ENCODE data around the gene HAPSTR1.

DNA sequence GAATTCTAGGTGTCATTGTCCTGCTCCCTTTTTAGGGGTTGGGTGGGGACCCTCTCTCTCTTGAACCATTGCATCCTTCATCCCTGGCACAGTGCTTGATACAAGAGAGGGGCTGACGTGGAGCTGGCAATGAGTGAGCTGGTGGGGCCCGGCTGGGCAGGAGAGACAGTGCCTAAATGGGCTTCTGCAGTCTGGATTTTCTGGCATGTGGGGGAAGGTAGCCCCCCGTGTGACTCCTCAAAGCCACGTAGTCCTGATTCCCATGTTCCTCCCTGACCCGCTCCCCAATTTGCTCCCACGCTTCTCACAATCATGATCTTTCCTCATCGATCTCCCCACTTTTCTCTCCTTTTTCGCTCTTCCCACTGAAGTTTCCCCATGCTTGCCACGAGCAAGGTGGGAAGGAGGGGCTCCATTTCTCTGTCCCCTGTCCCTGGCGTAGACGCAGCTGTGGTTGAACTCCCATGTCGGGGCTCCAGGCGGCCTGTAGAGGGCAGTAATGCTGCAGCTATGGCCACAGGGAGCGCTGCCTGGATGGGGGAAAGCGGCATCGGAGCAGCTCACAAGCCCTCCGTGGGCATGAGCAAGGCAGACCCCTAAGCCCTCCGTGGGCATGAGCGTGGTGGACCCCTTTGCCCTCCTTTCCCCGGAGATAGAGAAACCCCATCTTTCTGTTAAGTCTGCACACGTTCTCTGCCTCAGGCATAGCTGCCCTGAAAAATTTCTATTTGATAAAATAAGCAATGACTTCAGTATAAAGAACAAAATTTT lies 47.5 kb downstream of the HAPSTR1 start:
- TF ChIP-seq, protein P1, sequence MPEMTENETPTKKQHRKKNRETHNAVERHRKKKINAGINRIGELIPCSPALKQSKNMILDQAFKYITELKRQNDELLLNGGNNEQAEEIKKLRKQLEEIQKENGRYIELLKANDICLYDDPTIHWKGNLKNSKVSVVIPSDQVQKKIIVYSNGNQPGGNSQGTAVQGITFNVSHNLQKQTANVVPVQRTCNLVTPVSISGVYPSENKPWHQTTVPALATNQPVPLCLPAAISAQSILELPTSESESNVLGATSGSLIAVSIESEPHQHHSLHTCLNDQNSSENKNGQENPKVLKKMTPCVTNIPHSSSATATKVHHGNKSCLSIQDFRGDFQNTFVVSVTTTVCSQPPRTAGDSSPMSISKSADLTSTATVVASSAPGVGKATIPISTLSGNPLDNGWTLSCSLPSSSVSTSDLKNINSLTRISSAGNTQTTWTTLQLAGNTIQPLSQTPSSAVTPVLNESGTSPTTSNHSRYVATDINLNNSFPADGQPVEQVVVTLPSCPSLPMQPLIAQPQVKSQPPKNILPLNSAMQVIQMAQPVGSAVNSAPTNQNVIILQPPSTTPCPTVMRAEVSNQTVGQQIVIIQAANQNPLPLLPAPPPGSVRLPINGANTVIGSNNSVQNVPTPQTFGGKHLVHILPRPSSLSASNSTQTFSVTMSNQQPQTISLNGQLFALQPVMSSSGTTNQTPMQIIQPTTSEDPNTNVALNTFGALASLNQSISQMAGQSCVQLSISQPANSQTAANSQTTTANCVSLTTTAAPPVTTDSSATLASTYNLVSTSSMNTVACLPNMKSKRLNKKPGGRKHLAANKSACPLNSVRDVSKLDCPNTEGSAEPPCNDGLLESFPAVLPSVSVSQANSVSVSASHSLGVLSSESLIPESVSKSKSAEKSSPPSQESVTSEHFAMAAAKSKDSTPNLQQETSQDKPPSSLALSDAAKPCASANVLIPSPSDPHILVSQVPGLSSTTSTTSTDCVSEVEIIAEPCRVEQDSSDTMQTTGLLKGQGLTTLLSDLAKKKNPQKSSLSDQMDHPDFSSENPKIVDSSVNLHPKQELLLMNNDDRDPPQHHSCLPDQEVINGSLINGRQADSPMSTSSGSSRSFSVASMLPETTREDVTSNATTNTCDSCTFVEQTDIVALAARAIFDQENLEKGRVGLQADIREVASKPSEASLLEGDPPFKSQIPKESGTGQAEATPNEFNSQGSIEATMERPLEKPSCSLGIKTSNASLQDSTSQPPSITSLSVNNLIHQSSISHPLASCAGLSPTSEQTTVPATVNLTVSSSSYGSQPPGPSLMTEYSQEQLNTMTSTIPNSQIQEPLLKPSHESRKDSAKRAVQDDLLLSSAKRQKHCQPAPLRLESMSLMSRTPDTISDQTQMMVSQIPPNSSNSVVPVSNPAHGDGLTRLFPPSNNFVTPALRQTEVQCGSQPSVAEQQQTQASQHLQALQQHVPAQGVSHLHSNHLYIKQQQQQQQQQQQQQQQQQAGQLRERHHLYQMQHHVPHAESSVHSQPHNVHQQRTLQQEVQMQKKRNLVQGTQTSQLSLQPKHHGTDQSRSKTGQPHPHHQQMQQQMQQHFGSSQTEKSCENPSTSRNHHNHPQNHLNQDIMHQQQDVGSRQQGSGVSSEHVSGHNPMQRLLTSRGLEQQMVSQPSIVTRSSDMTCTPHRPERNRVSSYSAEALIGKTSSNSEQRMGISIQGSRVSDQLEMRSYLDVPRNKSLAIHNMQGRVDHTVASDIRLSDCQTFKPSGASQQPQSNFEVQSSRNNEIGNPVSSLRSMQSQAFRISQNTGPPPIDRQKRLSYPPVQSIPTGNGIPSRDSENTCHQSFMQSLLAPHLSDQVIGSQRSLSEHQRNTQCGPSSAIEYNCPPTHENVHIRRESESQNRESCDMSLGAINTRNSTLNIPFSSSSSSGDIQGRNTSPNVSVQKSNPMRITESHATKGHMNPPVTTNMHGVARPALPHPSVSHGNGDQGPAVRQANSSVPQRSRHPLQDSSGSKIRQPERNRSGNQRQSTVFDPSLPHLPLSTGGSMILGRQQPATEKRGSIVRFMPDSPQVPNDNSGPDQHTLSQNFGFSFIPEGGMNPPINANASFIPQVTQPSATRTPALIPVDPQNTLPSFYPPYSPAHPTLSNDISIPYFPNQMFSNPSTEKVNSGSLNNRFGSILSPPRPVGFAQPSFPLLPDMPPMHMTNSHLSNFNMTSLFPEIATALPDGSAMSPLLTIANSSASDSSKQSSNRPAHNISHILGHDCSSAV (CRISPR knock-in tag; IDR thresholded peaks at IDR 0.05; ENCODE audit: borderline replicate concordance): no peak
- TF ChIP-seq, protein P2, sequence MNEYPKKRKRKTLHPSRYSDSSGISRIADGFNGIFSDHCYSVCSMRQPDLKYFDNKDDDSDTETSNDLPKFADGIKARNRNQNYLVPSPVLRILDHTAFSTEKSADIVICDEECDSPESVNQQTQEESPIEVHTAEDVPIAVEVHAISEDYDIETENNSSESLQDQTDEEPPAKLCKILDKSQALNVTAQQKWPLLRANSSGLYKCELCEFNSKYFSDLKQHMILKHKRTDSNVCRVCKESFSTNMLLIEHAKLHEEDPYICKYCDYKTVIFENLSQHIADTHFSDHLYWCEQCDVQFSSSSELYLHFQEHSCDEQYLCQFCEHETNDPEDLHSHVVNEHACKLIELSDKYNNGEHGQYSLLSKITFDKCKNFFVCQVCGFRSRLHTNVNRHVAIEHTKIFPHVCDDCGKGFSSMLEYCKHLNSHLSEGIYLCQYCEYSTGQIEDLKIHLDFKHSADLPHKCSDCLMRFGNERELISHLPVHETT (CRISPR knock-in tag; conservative IDR thresholded peaks at IDR 0.05): no peak
- TF ChIP-seq CEBPB (IDR thresholded peaks at IDR 0.05; ENCODE audit: borderline replicate concordance, low read depth, low read length) (no peak), TBX3 (IDR thresholded peaks at IDR 0.05; ENCODE audit: borderline replicate concordance) (no peak)
- TF ChIP-seq, protein P3, sequence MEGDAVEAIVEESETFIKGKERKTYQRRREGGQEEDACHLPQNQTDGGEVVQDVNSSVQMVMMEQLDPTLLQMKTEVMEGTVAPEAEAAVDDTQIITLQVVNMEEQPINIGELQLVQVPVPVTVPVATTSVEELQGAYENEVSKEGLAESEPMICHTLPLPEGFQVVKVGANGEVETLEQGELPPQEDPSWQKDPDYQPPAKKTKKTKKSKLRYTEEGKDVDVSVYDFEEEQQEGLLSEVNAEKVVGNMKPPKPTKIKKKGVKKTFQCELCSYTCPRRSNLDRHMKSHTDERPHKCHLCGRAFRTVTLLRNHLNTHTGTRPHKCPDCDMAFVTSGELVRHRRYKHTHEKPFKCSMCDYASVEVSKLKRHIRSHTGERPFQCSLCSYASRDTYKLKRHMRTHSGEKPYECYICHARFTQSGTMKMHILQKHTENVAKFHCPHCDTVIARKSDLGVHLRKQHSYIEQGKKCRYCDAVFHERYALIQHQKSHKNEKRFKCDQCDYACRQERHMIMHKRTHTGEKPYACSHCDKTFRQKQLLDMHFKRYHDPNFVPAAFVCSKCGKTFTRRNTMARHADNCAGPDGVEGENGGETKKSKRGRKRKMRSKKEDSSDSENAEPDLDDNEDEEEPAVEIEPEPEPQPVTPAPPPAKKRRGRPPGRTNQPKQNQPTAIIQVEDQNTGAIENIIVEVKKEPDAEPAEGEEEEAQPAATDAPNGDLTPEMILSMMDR (CRISPR knock-in tag; IDR thresholded peaks at IDR 0.05): peak; percentile 99
